ENCODE data around the gene POLE. TPM values are rescaled to one million over a fixed set of nuclear protein-coding genes. Genes with fewer than 3 reads are reported as not detected.
"Not testable (repeated sequence)": the region's sequence is repeated elsewhere in the genome, so short reads cannot be mapped to it uniquely, and the experiment has no call there.

The POLE gene
- total RNA-seq, 2 donors from 2014 or later: 111 to 131 TPM

DNA sequence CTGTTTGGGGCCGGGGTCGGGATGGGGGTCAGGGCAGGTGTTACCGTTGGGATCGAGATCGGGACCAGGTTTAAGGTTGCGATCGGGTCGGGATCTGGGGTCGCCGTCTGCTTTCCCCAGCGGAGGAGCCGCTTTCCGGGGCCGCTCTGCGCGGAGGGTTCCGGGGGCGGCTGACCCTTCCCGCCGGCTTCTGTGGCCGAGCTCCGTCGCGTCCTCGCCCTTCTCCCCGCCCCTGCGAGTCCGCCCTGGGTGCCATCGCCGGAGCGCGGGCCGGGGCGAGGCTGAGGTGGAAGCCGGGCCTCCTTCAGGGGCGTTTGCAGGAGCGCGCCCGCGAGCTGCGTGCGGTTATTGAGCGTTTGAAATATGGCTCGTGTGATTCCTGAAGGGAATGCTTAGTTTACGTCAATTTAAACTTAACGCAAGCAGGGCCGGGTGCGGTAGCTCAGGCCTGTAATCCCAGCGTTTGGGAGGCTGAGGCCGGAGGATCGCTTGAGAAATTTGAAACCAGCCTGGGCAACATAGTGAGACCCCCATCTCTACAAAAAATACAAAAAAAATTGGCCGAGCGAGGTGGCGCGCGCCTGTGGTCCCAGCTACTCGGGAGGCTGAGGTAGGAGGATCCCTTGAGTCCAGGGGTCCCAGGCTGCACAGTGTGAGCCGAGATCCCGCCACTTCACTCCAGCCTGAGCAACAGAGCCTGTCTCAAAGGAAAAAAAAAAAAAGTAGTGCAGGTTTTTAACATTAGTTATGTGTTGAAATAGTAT is 24.1 kb upstream of the POLE start:
- Mint-ChIP-seq H3K4me3 (peak overlapping the region; percentile 85 to 89), H3K36me3 (ENCODE audit: insufficient read depth in 2 of 2) (peaks cover 12 to 13% of the 10 kb centered on the region in 2 donors), H3K4me1 (ENCODE audit: low read depth) (peaks cover 30% of the 10 kb centered on the region), H3K27me3 (ENCODE audit: low read depth) (no peaks in the 10 kb centered on the region), H3K27ac (no peak overlapping the region), H3K9me3 (peaks cover 0 to 5% of the 10 kb centered on the region in 2 donors)
- peak; percentile 49 to 53 for DNase-seq
- peak; percentile 30 to 40 for ATAC-seq (replicated peaks in 1 of 2)

DNA sequence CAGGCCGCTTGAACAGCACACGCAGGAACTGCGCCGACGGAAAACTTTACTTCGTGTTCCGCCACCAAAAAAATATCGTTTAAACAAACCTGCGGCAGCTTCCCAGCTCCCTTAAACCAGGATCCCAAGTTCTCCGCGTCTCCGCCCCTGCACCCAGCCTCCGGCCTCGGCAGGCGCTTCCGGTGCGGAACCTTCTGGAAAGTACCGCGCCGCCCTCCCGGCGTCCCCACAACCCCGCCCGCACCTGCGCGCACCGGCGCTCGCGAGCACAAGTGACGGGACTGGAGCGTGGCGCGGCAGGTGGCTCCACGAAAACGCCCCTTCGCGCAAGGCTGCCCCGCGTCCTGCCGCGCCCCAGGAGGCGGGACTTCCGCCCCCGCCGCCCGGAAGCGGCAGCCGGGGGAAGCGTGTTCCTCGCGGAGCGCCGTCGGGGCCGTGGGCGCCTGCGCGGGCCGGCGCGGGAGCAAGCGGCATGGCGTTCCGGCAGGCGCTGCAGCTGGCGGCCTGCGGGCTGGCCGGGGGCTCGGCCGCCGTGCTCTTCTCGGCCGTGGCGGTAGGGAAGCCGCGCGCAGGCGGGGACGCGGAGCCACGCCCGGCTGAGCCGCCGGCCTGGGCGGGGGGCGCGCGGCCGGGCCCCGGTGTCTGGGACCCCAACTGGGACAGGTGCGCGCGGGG is 23.4 kb upstream of the POLE start, which contains the start of gene PGAM5:
TSS of gene PGAM5 (plus strand) at position 438 of the 675 bp plus-strand sequence. CDS start at position 473, 35 bp downstream.
- H3K4me3 Mint-ChIP-seq: peak within 1 kb of the TSS; percentile 93 to 98
- peaks cover 12 to 13% of the 10 kb centered on the region in 2 donors for H3K36me3 Mint-ChIP-seq (ENCODE audit: insufficient read depth in 2 of 2)
- H3K27me3 Mint-ChIP-seq (ENCODE audit: low read depth): no peaks in the 10 kb centered on the region
- peaks cover 30% of the 10 kb centered on the region for H3K4me1 Mint-ChIP-seq (ENCODE audit: low read depth)
- H3K9me3 Mint-ChIP-seq: peaks cover 0 to 5% of the 10 kb centered on the region in 2 donors
- peak within 1 kb of the TSS; percentile 97 for H3K27ac Mint-ChIP-seq
- DNase-seq (peak; percentile 92 to 94), ATAC-seq (replicated peaks in 1 of 2) (peak; percentile 94 to 95)

DNA sequence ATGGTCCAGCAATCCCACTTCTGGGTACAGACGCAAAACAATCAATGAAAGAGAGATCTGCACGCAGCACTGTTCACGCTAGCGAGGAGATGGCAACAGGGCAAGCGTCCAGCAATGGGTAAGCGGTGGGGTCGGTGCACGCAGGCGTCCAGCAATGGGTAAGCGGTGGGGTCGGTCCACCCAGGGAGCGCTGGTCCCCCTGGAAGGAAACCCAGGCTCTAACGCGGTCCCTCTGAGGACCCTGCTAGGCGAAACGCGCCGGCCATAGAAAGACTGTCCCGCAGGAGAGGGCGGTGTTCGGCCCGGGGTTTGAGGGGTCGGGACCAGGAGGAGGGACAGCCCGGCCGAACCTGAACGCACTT is 22.9 kb upstream of the POLE start:
- H3K36me3 Mint-ChIP-seq (ENCODE audit: insufficient read depth in 2 of 2): peaks cover 12 to 15% of the 10 kb centered on the region in 2 donors
- DNase-seq: peak in 1 of 2 donors; percentile 24
- peaks cover 0 to 5% of the 10 kb centered on the region in 2 donors for H3K9me3 Mint-ChIP-seq
- H3K4me3 Mint-ChIP-seq: peak overlapping the region; percentile 93 to 98
- peak; percentile 14 for ATAC-seq (replicated peaks in 1 of 2)
- no peaks in the 10 kb centered on the region for H3K27me3 Mint-ChIP-seq (ENCODE audit: low read depth)
- H3K4me1 Mint-ChIP-seq (ENCODE audit: low read depth): peaks cover 30% of the 10 kb centered on the region
- H3K27ac Mint-ChIP-seq: peak overlapping the region; percentile 97

- H3K9me3 Mint-ChIP-seq: peaks cover 0 to 5% of the 10 kb centered on the region in 2 donors
- H3K27me3 Mint-ChIP-seq (ENCODE audit: low read depth): no peaks in the 10 kb centered on the region
- ATAC-seq (replicated peaks in 1 of 2): no peak
- DNase-seq: no peak
- H3K27ac Mint-ChIP-seq: no peak overlapping the region
- peaks cover 12 to 19% of the 10 kb centered on the region in 2 donors for H3K36me3 Mint-ChIP-seq (ENCODE audit: insufficient read depth in 2 of 2)
- peaks cover 20% of the 10 kb centered on the region for H3K4me1 Mint-ChIP-seq (ENCODE audit: low read depth)
- H3K4me3 Mint-ChIP-seq: no peak overlapping the region
These were observed 21.0 kb upstream of the POLE start for GRCh38 chr12:132708150-132708549.

GRCh38 chr12:132707241-132707640 is 20.1 kb upstream of the POLE start:
- Mint-ChIP-seq H3K27ac (no peak overlapping the region), H3K4me1 (ENCODE audit: low read depth) (peaks cover 12% of the 10 kb centered on the region), H3K9me3 (peaks cover 0 to 5% of the 10 kb centered on the region in 2 donors), H3K4me3 (no peak overlapping the region), H3K36me3 (ENCODE audit: insufficient read depth in 2 of 2) (peaks cover 12 to 22% of the 10 kb centered on the region in 2 donors), H3K27me3 (ENCODE audit: low read depth) (no peaks in the 10 kb centered on the region)
- DNase-seq (no peak), ATAC-seq (replicated peaks in 1 of 2) (no peak)

- H3K4me1 Mint-ChIP-seq (ENCODE audit: low read depth): no peaks in the 10 kb centered on the region
- DNase-seq (no peak), ATAC-seq (replicated peaks in 1 of 2) (no peak)
- H3K36me3 Mint-ChIP-seq (ENCODE audit: insufficient read depth in 2 of 2): peaks cover 10 to 29% of the 10 kb centered on the region in 2 donors
- no peak overlapping the region for H3K4me3 Mint-ChIP-seq
- peaks cover 0 to 5% of the 10 kb centered on the region in 2 donors for H3K9me3 Mint-ChIP-seq
- no peak overlapping the region for H3K27ac Mint-ChIP-seq
- no peaks in the 10 kb centered on the region for H3K27me3 Mint-ChIP-seq (ENCODE audit: low read depth)
These were observed 16.5 kb upstream of the POLE start for GRCh38 chr12:132703641-132704040.

GRCh38 chr12:132702640-132703039 is 15.5 kb upstream of the POLE start:
- H3K27ac Mint-ChIP-seq: no peak overlapping the region
- H3K36me3 Mint-ChIP-seq (ENCODE audit: insufficient read depth in 2 of 2): peaks cover 6 to 32% of the 10 kb centered on the region in 2 donors
- no peak overlapping the region for H3K4me3 Mint-ChIP-seq
- DNase-seq (no peak), ATAC-seq (replicated peaks in 1 of 2) (no peak)
- H3K27me3 Mint-ChIP-seq (ENCODE audit: low read depth): no peaks in the 10 kb centered on the region
- no peaks in the 10 kb centered on the region for H3K4me1 Mint-ChIP-seq (ENCODE audit: low read depth)
- H3K9me3 Mint-ChIP-seq: peaks cover 0 to 5% of the 10 kb centered on the region in 2 donors

GRCh38 chr12:132700212-132700822 is 13.2 kb upstream of the POLE start:
- no peak for ATAC-seq (replicated peaks in 1 of 2)

GRCh38 chr12:132698341-132698740 is 11.2 kb upstream of the POLE start:
- H3K4me3 Mint-ChIP-seq: no peak overlapping the region
- no peak overlapping the region for H3K27ac Mint-ChIP-seq
- ATAC-seq (replicated peaks in 1 of 2) (no peak), DNase-seq (no peak)
- no peaks in the 10 kb centered on the region for H3K9me3 Mint-ChIP-seq
- peaks cover 1 to 30% of the 10 kb centered on the region in 2 donors for H3K36me3 Mint-ChIP-seq (ENCODE audit: insufficient read depth in 2 of 2)
- H3K4me1 Mint-ChIP-seq (ENCODE audit: low read depth): no peaks in the 10 kb centered on the region
- no peaks in the 10 kb centered on the region for H3K27me3 Mint-ChIP-seq (ENCODE audit: low read depth)

More at GRCh38 chr12:132700212-132700822, 13.2 kb upstream of the POLE start:
- Mint-ChIP-seq H3K36me3 (ENCODE audit: insufficient read depth in 2 of 2) (peaks cover 1 to 33% of the 10 kb centered on the region in 2 donors), H3K9me3 (no peaks in the 10 kb centered on the region), H3K27me3 (ENCODE audit: low read depth) (no peaks in the 10 kb centered on the region), H3K27ac (no peak overlapping the region), H3K4me3 (no peak overlapping the region), H3K4me1 (ENCODE audit: low read depth) (no peaks in the 10 kb centered on the region)
- DNase-seq: no peak

DNA sequence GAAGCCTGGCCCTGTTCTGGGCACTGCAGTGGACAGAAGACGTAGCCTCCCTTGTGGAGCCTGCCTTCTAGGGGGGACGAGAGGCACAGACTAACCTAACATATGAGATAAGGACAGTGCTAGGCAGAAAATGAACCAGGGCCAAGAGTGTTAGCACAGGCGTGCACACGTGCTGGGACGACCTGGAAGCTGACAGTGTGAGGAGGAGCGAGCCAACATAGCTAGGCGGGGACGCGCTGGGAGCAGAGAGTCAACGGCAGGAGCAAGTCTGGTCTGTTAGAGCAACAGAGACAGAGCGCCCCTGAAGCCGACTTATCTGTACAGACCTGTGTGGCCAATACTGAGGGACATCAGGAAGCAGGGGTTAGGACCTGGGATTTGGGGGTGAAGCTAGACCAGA is 8.3 kb upstream of the POLE start:
- Mint-ChIP-seq H3K9me3 (no peaks in the 10 kb centered on the region), H3K27ac (no peak overlapping the region), H3K4me3 (no peak overlapping the region), H3K27me3 (ENCODE audit: low read depth) (no peaks in the 10 kb centered on the region), H3K4me1 (ENCODE audit: low read depth) (no peaks in the 10 kb centered on the region), H3K36me3 (ENCODE audit: insufficient read depth in 2 of 2) (peaks cover 0 to 24% of the 10 kb centered on the region in 2 donors)
- ATAC-seq (replicated peaks in 1 of 2) (no peak), DNase-seq (no peak)

GRCh38 chr12:132694888-132695287 is 7.7 kb upstream of the POLE start:
- H3K27ac Mint-ChIP-seq; ATAC-seq (replicated peaks in 1 of 2); H3K9me3 Mint-ChIP-seq; H3K4me1 Mint-ChIP-seq (ENCODE audit: low read depth); DNase-seq; H3K4me3 Mint-ChIP-seq; H3K27me3 Mint-ChIP-seq (ENCODE audit: low read depth): not testable (repeated sequence)
- H3K36me3 Mint-ChIP-seq (ENCODE audit: insufficient read depth in 2 of 2): peaks cover 0 to 22% of the 10 kb centered on the region in 2 donors

DNA sequence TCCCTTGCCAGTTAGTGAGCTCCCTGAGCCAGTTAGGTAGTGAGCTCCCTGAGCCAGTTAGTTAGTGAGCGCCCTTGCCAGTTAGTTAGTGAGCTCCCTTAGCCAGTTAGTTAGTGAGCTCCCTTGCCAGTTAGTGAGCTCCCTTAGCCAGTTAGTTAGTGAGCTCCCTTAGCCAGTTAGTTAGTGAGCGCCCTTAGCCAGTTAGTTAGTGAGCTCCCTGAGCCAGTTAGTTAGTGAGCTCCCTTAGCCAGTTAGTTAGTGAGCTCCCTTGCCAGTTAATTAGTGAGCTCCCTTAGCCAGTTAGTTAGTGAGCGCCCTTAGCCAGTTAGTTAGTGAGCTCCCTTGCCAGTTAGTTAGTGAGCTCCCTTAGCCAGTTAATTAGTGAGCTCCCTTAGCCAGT is 4.9 kb upstream of the POLE start:
- not testable (repeated sequence) for H3K27me3 Mint-ChIP-seq (ENCODE audit: low read depth); ATAC-seq (replicated peaks in 1 of 2); DNase-seq; H3K27ac Mint-ChIP-seq; H3K4me1 Mint-ChIP-seq (ENCODE audit: low read depth); H3K9me3 Mint-ChIP-seq; H3K4me3 Mint-ChIP-seq
- peaks cover 1 to 11% of the 10 kb centered on the region in 2 donors for H3K36me3 Mint-ChIP-seq (ENCODE audit: insufficient read depth in 2 of 2)

DNA sequence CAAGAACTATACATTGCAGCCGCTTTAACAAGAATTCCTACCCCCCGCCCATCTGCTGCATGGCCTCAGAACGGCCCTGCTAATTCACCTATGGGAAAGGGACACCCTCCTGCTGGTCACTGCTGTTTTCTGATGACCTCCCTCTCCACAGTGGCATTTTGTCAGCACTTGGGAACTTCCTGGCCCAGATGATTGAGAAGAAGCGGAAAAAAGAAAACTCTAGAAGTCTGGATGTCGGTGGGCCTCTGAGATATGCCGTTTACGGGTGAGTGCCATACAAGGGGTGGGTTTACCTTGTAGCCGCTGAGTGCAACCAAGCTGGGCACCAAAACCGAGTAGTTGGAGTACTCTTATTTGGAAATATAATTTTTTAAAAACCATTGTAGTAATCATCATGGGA is 3.0 kb upstream of the POLE start:
- no peak overlapping the region for H3K27ac Mint-ChIP-seq
- ATAC-seq (replicated peaks in 1 of 2) (no peak), DNase-seq (no peak)
- H3K9me3 Mint-ChIP-seq: no peaks in the 10 kb centered on the region
- no peaks in the 10 kb centered on the region for H3K27me3 Mint-ChIP-seq (ENCODE audit: low read depth)
- no peak overlapping the region for H3K4me3 Mint-ChIP-seq
- H3K4me1 Mint-ChIP-seq (ENCODE audit: low read depth): peaks cover 22% of the 10 kb centered on the region
- H3K36me3 Mint-ChIP-seq (ENCODE audit: insufficient read depth in 2 of 2): peaks cover 1 to 3% of the 10 kb centered on the region in 2 donors
